ENCODE measurements around the gene NRXN3.

Gene NRXN3

GRCh38 chr14:78327426-78328221 is 157.5 kb downstream of the NRXN3 start:
- no peak for DNase-seq

- no peak for DNase-seq
Measured at GRCh38 chr14:78329371-78329770, 159.2 kb downstream of the NRXN3 start.

GRCh38 chr14:78335531-78335930 is 165.4 kb downstream of the NRXN3 start:
- DNase-seq: no peak

- DNase-seq: no peak
Measured at GRCh38 chr14:78340250-78340649, 170.1 kb downstream of the NRXN3 start.

GRCh38 chr14:78341827-78342389 is 171.7 kb downstream of the NRXN3 start:
- no peak for DNase-seq

GRCh38 chr14:78342879-78343278 is 172.7 kb downstream of the NRXN3 start:
- no peak for DNase-seq

GRCh38 chr14:78344290-78344689 is 174.1 kb downstream of the NRXN3 start:
- DNase-seq: no peak

- no peak for DNase-seq
Measured at GRCh38 chr14:78345131-78345744, 175.1 kb downstream of the NRXN3 start.

GRCh38 chr14:78346747-78347146 is 176.6 kb downstream of the NRXN3 start:
- no peak for DNase-seq

GRCh38 chr14:78355109-78355508 is 184.9 kb downstream of the NRXN3 start:
- DNase-seq: no peak

- no peak for DNase-seq
Measured at GRCh38 chr14:78356391-78356790, 186.2 kb downstream of the NRXN3 start.

- no peak for DNase-seq
Measured at GRCh38 chr14:78358591-78358990, 188.4 kb downstream of the NRXN3 start.

- DNase-seq: no peak
Measured at GRCh38 chr14:78359581-78359980, 189.4 kb downstream of the NRXN3 start.

- DNase-seq: no peak
Measured at GRCh38 chr14:78363008-78363407, 192.8 kb downstream of the NRXN3 start.

- no peak for DNase-seq
Measured at GRCh38 chr14:78367355-78367754, 197.2 kb downstream of the NRXN3 start.

- DNase-seq: no peak
Measured at GRCh38 chr14:78383060-78383459, 212.9 kb downstream of the NRXN3 start.

GRCh38 chr14:78398216-78398615 is 228.0 kb downstream of the NRXN3 start:
- no peak for DNase-seq

GRCh38 chr14:78399316-78399889 is 229.2 kb downstream of the NRXN3 start:
- no peak for DNase-seq

- DNase-seq: no peak
Measured at GRCh38 chr14:78401866-78402265, 231.7 kb downstream of the NRXN3 start.

GRCh38 chr14:78403278-78403815 is 233.2 kb downstream of the NRXN3 start:
- no peak for DNase-seq

GRCh38 chr14:78405079-78405856 is 235.1 kb downstream of the NRXN3 start:
- no peak for DNase-seq

GRCh38 chr14:78412475-78412874 is 242.3 kb downstream of the NRXN3 start:
- no peak for DNase-seq

GRCh38 chr14:78414172-78414571 is 244.0 kb downstream of the NRXN3 start:
- no peak for DNase-seq

Data from stimulated activated CD4-positive, alpha-beta T cell treated with anti-CD3 and anti-CD28 coated beads, Interleukin-4, amount 100 ng/mL, for 24 hours (primary cell).